HEK293 (cell line): Measurements from ENCODE around the gene TMEM106C.

Experiments
- CTCF ChIA-PET: fragments of 350-600 bp; formaldehyde crosslinking; extraction: SDS; loops from one replicate; lab custom pipeline; 2021; ENCODE audit warnings: antibody characterized with exemption; lab: Yijun Ruan, JAX
- POLR2A ChIA-PET: fragments of 300-600 bp; formaldehyde crosslinking; extraction: SDS; loops from one replicate; lab custom pipeline; 2020; ENCODE audit warnings: antibody characterized with exemption, inconsistent platforms; lab: Yijun Ruan, JAX
- H3K27ac ChIP-seq: fragments of 200-500 bp; sonication (Bioruptor generic); 2 replicates; pipeline ENCODE4 v1.5.1; 2014; ENCODE audit warnings: low read depth, low read length, control low read depth, inconsistent platforms; ENCODE audit errors: extremely low read depth
- H3K36me3 ChIP-seq, 2 experiments: fragments of 200-500 bp in 1 of 2; sonication (Bioruptor generic) in 1 of 2; 1 replicate in 1 of 2; 2 replicates in 1 of 2; pipeline ENCODE4 v1.5.1; 2014 to 2017; ENCODE audit warnings: inconsistent platforms in 2 of 2, low read length in 2 of 2; ENCODE audit not compliant: control insufficient read depth in 2 of 2, insufficient read depth in 1 of 2
- H3K4me1 ChIP-seq: fragments of 200-500 bp; sonication (Bioruptor generic); 2 replicates; pipeline ENCODE4 v1.5.1; 2014; ENCODE audit warnings: mild to moderate bottlenecking, low read length, inconsistent platforms; ENCODE audit not compliant: control insufficient read depth, insufficient read depth
- H3K4me3 ChIP-seq: 2 replicates; pipeline ENCODE4 v1.5.1; 2011; ENCODE audit warnings: low read depth, mild to moderate bottlenecking, control low read depth, low read length, moderate library complexity
- H3K9me3 ChIP-seq: fragments of 200-500 bp; sonication (Bioruptor generic); 2 replicates; pipeline ENCODE4 v1.5.1; 2014; ENCODE audit warnings: low read depth, low read length, inconsistent platforms; ENCODE audit not compliant: control insufficient read depth, insufficient read depth
- GLIS2 ChIP-seq: fragments of 450-650 bp; formaldehyde crosslinking; IDR thresholded peaks from 2 replicates; pipeline ENCODE4 v1.5.1; 2016; ENCODE audit warnings: missing biosample characterization, missing genetic modification characterization
- HIC1 ChIP-seq: fragments of 450-650 bp; formaldehyde crosslinking; IDR thresholded peaks from 2 replicates; pipeline ENCODE4 v1.5.1; 2016; ENCODE audit warnings: missing biosample characterization, missing genetic modification characterization
- MYNN ChIP-seq: fragments of 450-650 bp; formaldehyde crosslinking; IDR thresholded peaks from 2 replicates; pipeline ENCODE4 v1.5.1; 2016; ENCODE audit warnings: missing biosample characterization, missing genetic modification characterization, borderline replicate concordance
- OVOL3 ChIP-seq: fragments of 450-650 bp; formaldehyde crosslinking; IDR thresholded peaks from 2 replicates; pipeline ENCODE4 v1.5.1; 2016; ENCODE audit warnings: missing biosample characterization, missing genetic modification characterization
- TCF7L2 ChIP-seq: IDR thresholded peaks from 2 replicates; pipeline ENCODE4 v1.6.1; 2011; ENCODE audit warnings: low read depth, mild to moderate bottlenecking, inconsistent platforms, low read length, moderate library complexity, borderline replicate concordance
- ZBTB10 ChIP-seq: fragments of 450-650 bp; formaldehyde crosslinking; IDR thresholded peaks from 2 replicates; pipeline ENCODE4 v1.5.1; 2016; ENCODE audit warnings: missing biosample characterization, missing genetic modification characterization
- ZBTB20 ChIP-seq: fragments of 450-650 bp; formaldehyde crosslinking; IDR thresholded peaks from 2 replicates; pipeline ENCODE4 v1.5.1; 2016; ENCODE audit warnings: missing biosample characterization, missing genetic modification characterization
- ZFHX2 ChIP-seq: fragments of 450-650 bp; formaldehyde crosslinking; conservative IDR thresholded peaks from 2 replicates; pipeline ENCODE4 v1.5.1; 2016; ENCODE audit warnings: missing biosample characterization, missing genetic modification characterization
- ZNF121 ChIP-seq: fragments of 450-650 bp; formaldehyde crosslinking; IDR thresholded peaks from 2 replicates; pipeline ENCODE4 v1.5.1; 2016; ENCODE audit warnings: missing biosample characterization, missing genetic modification characterization
- ZNF133 ChIP-seq: fragments of 450-650 bp; formaldehyde crosslinking; IDR thresholded peaks from 2 replicates; pipeline ENCODE4 v1.5.1; 2016; ENCODE audit warnings: missing biosample characterization, missing genetic modification characterization
- ZNF2 ChIP-seq: fragments of 450-650 bp; formaldehyde crosslinking; IDR thresholded peaks from 2 replicates; pipeline ENCODE4 v1.5.1; 2016; ENCODE audit warnings: missing biosample characterization, missing genetic modification characterization
- ZNF223 ChIP-seq: fragments of 450-650 bp; formaldehyde crosslinking; IDR thresholded peaks from 2 replicates; pipeline ENCODE4 v1.5.1; 2016; ENCODE audit warnings: missing biosample characterization, missing genetic modification characterization
- ZNF280D ChIP-seq: fragments of 450-650 bp; formaldehyde crosslinking; IDR thresholded peaks from 2 replicates; pipeline ENCODE4 v1.5.1; 2016; ENCODE audit warnings: missing biosample characterization, missing genetic modification characterization
- ZNF366 ChIP-seq: fragments of 450-650 bp; formaldehyde crosslinking; conservative IDR thresholded peaks from 2 replicates; pipeline ENCODE4 v1.5.1; 2016; ENCODE audit warnings: missing biosample characterization, missing genetic modification characterization
- ZNF530 ChIP-seq: fragments of 450-650 bp; formaldehyde crosslinking; IDR thresholded peaks from 2 replicates; pipeline ENCODE4 v1.5.1; 2016; ENCODE audit warnings: low read depth, missing biosample characterization, missing genetic modification characterization
- ZNF555 ChIP-seq: fragments of 450-650 bp; formaldehyde crosslinking; conservative IDR thresholded peaks from 2 replicates; pipeline ENCODE4 v1.5.1; 2017; ENCODE audit warnings: missing biosample characterization, mild to moderate bottlenecking, missing genetic modification characterization, inconsistent platforms
- ZNF624 ChIP-seq: fragments of 450-650 bp; formaldehyde crosslinking; IDR thresholded peaks from 2 replicates; pipeline ENCODE4 v1.5.1; 2017; ENCODE audit warnings: missing biosample characterization, missing genetic modification characterization
- ZNF785 ChIP-seq: fragments of 450-650 bp; formaldehyde crosslinking; IDR thresholded peaks from 2 replicates; pipeline ENCODE4 v1.5.1; 2016; ENCODE audit warnings: missing biosample characterization, missing genetic modification characterization
- ZNF830 ChIP-seq: fragments of 450-650 bp; IDR thresholded peaks from 2 replicates; pipeline ENCODE4 v1.5.0; 2018; ENCODE audit warnings: missing biosample characterization, missing genetic modification characterization, low read depth, mild to moderate bottlenecking, moderate library complexity

TMEM106C gene

GRCh38 chr12:47988073-47989022 lies 25.0 kb downstream of the TMEM106C start:
- no peaks in the 10 kb centered on the region for H3K9me3 ChIP-seq
- no peak for TF ChIP-seq ZNF366 (tag by site-specific recombination)
- no peak for TF ChIP-seq ZBTB20 (tag by site-specific recombination)
- no peak for TF ChIP-seq ZNF133 (tag by site-specific recombination)
- peak; percentile 23 for TF ChIP-seq ZFHX2 (tag by site-specific recombination)
- TF ChIP-seq ZNF280D: no peak
- TF ChIP-seq GLIS2 (tag by site-specific recombination): no peak
- no peak for TF ChIP-seq HIC1 (tag by site-specific recombination)
- TF ChIP-seq ZNF785 (tag by site-specific recombination): no peak
- peaks cover 0 to 48% of the 10 kb centered on the region in 2 experiments; a peak in 2 of 3 replicates for H3K36me3 ChIP-seq
- ChIA-PET CTCF (interaction anchor here (0.6 to 1.1 kb wide), 4 partner anchors 21 to 262 kb away, joined by 3 to 4 read pairs (median 3); partner anchors contain the start of gene TMEM106C), POLR2A (no interaction called here)
- no peak overlapping the region for H3K4me3 ChIP-seq
- H3K27ac ChIP-seq: no peak overlapping the region
- H3K4me1 ChIP-seq: no peaks in the 10 kb centered on the region

GRCh38 chr12:47989023-47989417 lies 25.6 kb downstream of the TMEM106C start:
- Histone ChIP-seq H3K4me3 (no peak overlapping the region), H3K27ac (no peak overlapping the region), H3K4me1 (no peaks in the 10 kb centered on the region), H3K36me3 (peaks cover 0 to 53% of the 10 kb centered on the region in 2 experiments; a peak in 2 of 3 replicates), H3K9me3 (no peaks in the 10 kb centered on the region)
- ChIA-PET POLR2A (no interaction called here), CTCF (interaction anchor here (0.6 to 0.9 kb wide), 2 partner anchors 22 to 26 kb away, joined by 3 read pairs; partner anchors contain the start of gene TMEM106C)
- TF ChIP-seq MYNN (tag by site-specific recombination) (no peak), ZNF2 (tag by site-specific recombination) (no peak), ZBTB10 (tag by site-specific recombination) (no peak)

GRCh38 chr12:47989666-47990065 lies 26.3 kb downstream of the TMEM106C start:
- Histone ChIP-seq H3K27ac (no peak overlapping the region), H3K4me1 (no peaks in the 10 kb centered on the region)
- TF ChIP-seq TCF7L2: no peak
- TF ChIP-seq ZNF530 (tag by site-specific recombination): no peak
- no peak for TF ChIP-seq ZNF223 (tag by site-specific recombination)
- no peak for TF ChIP-seq ZFHX2 (tag by site-specific recombination)
- no peak for TF ChIP-seq ZNF121 (tag by site-specific recombination)
- TF ChIP-seq ZNF555 (tag by site-specific recombination): no peak
- no peak for TF ChIP-seq ZNF830
- no peak for TF ChIP-seq ZNF624 (tag by site-specific recombination)
- no peak for TF ChIP-seq OVOL3 (tag by site-specific recombination)
- TF ChIP-seq, all 188 proteins: peak for 0
- POLR2A ChIA-PET: no interaction called here
- CTCF ChIA-PET: no interaction called here
- H3K4me3 ChIP-seq: no peak overlapping the region
- H3K9me3 ChIP-seq: no peaks in the 10 kb centered on the region
- H3K36me3 ChIP-seq: peaks cover 0 to 54% of the 10 kb centered on the region in 2 experiments; a peak in 2 of 3 replicates
